Hypothalamus (tissue), 51 donors: ENCODE measurements around the gene CTSW.

Source experiments
- DNase-seq, 51 donors: peaks; one replicate each; lab custom pipeline; 2025; lab: John Stamatoyannopoulos, UW

Gene CTSW

GRCh38 chr11:65898656-65899355 is 19.2 kb downstream of the CTSW start:
- no peak for DNase-seq

- DNase-seq = peak in 4 of 51 donors; percentile 8 to 27 (median 16)
Measured at GRCh38 chr11:65899356-65900124, 19.9 kb downstream of the CTSW start.

GRCh38 chr11:65900125-65900898 is 20.7 kb downstream of the CTSW start, which contains the start of gene FOSL1:
Gene FOSL1 (minus strand): TSS chr11:65900388. CDS start chr11:65900339, 49 bp downstream.
- DNase-seq = peak in 35 of 51 donors; percentile 6 to 84 (median 53)

- no peak for DNase-seq
Measured at GRCh38 chr11:65900899-65901180, 21.2 kb downstream of the CTSW start.

- DNase-seq = no peak
Measured at GRCh38 chr11:65903068-65903481, 23.4 kb downstream of the CTSW start.

GRCh38 chr11:65903715-65904114 is 24.1 kb downstream of the CTSW start:
- no peak for DNase-seq

DNA sequence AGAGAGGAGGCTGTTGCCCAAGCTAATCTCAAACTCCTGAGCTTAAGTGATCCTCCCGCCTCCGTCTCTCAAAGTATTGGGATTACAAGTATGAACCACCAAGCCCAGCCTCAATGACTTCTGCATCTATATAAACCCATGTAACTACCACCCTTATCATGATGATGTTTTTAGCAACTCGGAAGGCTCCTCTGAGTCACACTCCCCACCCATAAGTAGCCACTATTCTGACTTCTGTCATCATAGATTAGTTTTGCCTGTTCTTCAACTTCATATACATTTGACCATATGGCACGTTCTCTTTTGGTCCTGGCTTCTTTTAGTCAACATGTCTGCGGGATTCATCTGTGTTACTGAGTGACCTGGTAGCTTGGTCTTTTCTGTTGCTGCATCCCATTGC is 27.0 kb downstream of the CTSW start:
- no peak for DNase-seq

DNA sequence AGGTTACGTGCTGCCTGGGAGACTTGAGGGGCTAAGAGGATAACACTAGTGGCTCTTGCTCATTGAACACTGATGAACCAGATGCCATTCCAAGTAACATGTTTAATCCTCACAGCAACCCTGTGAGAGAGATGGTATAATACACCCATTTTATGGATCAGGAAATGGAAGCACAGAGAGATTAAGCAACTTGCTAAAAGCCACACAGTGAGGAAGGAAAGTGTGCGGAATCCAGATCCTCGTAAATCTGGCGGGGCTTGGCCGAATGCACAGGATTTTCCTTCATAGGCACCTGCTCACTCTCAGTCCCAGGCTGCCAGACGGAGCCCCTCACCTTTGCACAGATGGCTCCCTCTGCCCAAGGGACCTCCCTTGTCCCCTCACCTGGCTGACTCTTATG is 28.2 kb downstream of the CTSW start:
- no peak for DNase-seq

- DNase-seq = no peak
Measured at GRCh38 chr11:65911682-65912568, 32.3 kb downstream of the CTSW start.

- no peak for DNase-seq
Measured at GRCh38 chr11:65912845-65913244, 33.2 kb downstream of the CTSW start.

GRCh38 chr11:65915101-65915820 is 35.6 kb downstream of the CTSW start:
- no peak for DNase-seq

DNA sequence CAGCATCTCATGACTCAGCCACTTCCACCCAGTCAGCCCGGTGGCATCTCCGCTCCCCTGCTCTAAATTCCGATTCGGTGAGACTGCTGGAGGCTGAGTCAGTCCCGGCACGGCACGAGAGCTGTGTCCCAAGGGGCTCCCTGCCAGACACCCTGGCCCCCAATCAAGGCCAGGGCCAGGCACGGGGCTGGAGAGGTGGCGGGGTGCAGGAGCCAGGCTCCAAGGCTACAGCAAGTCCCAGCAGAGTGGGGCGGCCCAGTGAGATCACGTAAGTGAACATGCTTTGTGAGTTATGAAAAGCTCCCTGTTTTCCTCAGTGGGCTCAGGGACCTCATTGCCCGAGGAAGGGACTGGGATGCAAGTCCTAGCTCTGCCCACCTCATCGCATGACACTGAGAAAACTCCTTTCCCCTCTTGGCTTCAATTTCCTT is 36.2 kb downstream of the CTSW start:
- DNase-seq = peak in 15 of 51 donors; percentile 17 to 78 (median 35)

GRCh38 chr11:65916391-65916790 is 36.8 kb downstream of the CTSW start:
- DNase-seq = no peak

DNA sequence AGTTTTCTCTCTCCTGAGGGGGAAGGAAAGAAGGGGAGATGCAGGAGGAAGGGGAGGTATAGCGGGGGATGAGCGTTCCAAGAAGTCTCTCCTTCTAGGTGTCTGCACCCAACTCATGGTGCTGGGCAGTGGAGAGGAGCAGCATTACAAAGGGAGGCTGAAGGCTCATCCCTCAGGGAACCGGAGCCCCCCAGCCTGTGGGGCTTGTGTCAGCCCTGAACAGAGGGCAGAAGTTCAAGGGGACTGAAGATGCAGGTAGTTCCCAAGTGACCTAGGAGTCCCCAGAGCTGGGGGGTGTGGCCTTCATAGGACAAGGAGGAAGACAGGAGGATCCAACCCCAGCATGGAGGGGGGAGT is 37.4 kb downstream of the CTSW start:
- no peak for DNase-seq

- DNase-seq = no peak
Measured at GRCh38 chr11:65917434-65918210, 38.0 kb downstream of the CTSW start.

DNA sequence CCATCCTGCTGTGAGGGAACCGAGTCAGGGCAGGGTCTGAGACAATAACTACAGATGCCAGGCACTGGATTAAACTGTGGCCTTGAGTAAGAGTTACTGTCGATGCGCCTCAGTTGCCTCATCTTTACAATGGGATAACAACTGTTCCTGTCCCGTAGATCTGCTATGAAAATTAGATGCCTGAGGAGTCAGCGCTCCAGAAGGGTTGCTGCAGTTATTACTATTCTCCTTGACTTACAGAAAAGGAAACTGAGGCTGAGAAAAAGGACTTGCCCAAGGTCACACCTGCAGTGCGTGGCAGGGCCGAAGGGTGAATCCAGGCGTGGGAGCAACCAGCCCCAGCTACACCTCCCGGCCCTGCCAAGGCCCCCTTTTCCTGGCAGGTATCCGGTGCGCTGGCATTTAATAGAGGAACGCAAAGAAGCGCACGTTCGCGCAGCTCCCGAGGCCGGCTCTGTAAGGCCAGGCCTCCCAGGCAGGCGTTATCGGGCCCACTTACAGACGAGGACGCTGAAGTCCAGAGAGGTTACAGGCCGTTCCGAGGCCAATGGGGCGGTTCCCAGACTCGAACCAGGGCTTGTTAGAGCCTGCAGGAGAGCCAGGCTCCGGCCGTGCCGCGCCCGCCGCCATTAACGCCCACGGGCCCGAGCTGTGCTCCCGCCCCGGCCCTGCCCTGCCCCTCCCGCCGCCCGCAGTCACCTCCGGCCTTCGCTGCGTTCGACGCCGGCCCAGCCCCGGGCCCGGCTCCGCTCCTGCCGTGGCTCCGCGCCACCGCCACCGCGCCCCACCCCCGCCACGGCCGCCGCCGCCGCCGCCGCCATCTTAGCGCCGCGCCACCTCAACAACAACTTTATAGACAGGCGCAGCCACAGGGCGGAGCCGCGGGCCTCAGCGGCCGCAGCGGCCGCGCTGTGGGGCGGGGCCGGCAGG is 38.8 kb downstream of the CTSW start, which contains the start of gene C11orf68:
C11orf68 (minus strand) TSS at position 852 of the 930 bp plus-strand sequence; CDS start at position 821, 31 bp downstream.
- DNase-seq = peak in 3 of 51 donors; percentile 47 to 56 (median 55)

DNA sequence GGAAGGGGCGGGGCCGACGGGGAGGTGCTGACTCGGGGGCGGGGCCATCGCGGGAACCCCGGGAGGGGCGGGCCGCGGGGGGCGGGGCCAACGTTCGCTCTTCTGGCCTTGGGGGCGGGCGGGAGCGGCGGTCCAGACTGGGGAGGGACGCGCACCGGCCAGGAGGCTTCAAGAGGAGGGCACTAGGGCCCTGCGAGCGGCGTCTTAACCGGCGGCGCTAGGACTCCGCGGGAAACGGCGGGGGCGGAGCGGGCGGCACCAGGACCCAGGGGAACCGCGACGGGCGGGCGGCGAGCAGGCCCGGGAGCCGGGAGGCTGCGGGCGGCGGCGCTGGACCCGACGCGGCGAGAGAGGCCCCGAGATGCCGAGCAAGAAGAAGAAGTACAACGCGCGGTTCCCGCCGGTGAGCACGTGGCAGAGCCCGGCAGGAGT is 39.5 kb downstream of the CTSW start, which contains the start of gene DRAP1:
DRAP1 (plus strand) TSS at position 286 of the 432 bp plus-strand sequence; CDS start at position 362, 76 bp downstream.
- DNase-seq = peak; percentile 38 to 100 (median 99)
